ENCODE results near the gene AFAP1.

GRCh38 chr4:7761312-7761711 lies 178.3 kb downstream of the AFAP1 start:
- no peak for TF ChIP-seq POLR2AphosphoS5 (IDR thresholded peaks at IDR 0.05; ENCODE audit: low read depth, low read length)
- TF ChIP-seq TAF1 (IDR thresholded peaks at IDR 0.05; ENCODE audit: borderline replicate concordance, insufficient read depth, low read length) = no peak

Measured in PFSK-1 (cell line).